HG03139 (cell line): ENCODE measurements around the gene TEX52.
"Not testable (repeated sequence)": the region's sequence is repeated elsewhere in the genome, so short reads cannot be mapped to it uniquely, and the experiment has no call there.

ENCODE experiments used
- ATAC-seq: cut with Tn5 transposase; IDR thresholded peaks from one replicate; pipeline ENCODE4 v1.9.1; 2021; ENCODE audit not compliant: unreplicated experiment

Gene TEX52

DNA sequence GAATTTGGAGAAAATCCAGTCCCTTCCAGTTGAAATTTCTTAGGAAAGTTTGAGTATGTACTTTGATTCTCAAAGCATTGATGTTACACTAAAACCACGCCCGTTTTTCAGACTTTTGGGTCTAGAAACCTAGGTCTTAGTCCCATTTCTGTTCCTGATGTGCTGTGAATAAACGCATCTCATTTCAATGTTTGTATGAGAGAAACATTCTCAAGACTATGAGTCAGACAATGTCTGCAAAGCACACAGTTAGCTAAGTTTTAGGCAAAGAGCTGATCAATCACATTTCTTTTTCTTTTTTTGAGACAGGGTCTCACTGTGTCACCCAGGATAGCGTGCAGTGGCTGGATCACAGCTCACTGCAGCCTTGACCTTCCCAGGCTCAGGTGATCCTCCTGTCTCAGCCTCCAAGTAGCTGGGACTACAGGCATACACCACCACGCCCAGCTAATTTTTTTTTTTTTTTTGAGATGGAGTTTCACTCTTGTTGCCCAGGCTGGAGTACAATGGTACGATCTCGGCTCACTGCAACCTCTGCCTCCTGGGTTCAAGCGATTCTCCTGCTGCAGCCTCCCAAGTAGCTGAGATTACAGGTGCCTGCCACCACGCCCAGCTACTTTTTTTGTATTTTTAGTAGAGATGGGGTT is 12.3 kb upstream of the TEX52 start:
- not testable (repeated sequence) for ATAC-seq

DNA sequence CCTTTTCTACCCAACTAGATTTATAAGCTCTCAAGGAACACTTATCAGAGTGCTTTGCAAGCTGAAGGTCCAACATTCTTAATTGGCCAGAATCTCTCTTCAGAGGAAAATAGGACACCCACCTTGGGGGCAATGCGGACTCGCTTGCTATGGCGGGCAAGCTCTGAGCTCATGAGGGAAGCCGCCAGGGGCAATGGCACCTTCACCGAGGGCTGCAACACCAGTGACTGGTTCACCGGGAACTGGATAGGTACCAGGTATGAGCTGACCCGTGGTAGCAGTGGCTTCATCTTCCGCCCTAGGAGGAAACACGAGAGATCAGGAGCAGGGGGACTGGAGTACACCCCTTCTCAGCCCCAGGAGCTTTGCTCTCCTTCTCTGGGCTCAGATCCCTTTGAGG is 7.4 kb upstream of the TEX52 start:
- ATAC-seq = no peak

DNA sequence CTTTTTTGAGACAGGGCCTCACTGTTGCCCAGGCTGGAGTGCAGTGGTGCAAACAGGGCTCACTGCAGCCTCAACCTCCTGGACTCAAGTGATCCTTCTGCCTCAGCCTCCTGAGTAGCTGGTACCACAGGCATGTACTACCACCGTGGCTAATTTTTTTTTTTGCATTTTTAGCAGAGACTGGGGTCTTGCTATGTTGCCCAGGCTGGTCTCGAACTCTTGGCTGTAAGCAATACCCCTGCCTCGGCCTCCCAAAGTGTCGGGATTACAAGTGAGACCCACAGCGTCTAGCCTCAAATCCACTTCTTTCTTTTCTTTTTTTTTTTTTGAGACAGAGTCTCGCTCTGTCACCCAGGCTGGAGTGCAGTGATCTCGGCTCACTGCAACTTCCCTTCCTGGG is 6.6 kb upstream of the TEX52 start:
- ATAC-seq = not testable (repeated sequence)

DNA sequence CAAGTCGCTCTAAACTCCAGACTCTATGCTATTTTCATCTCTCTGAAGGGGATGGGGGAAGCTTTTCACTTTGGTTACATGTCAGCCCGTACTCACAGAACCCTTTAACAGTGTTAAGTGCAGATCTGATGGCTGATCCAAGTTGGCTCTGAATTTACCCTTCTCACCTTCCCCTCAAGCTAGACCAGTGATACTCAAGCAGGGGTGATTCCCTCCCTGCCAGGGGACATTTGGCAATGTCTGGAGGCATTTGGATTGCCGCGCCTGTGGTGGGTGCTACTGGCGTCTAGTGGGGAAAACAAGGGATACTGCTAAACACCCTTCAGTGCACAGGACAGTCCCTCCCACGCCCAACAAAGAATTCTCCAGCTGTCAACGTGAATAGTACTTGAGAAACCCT is 6.0 kb upstream of the TEX52 start:
- no peak for ATAC-seq

DNA sequence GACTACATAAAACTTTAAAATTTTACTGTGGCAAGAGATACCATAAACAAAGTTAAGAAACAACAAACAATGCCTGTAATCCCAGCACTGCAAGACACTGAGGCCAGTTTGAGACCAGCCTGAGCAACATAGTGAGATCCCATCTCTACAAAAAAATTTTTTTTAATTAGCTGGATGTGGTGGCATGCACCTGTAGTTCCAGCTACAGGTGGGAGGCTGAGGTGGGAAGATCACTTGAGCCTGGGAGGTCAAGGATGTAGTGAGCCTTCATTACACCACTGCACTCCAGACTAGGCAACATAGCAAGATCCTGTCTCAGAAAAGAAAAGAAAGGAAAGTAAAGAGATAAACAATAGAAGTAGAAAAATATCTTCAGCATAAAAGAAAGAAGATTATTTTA is 3.3 kb upstream of the TEX52 start:
- no peak for ATAC-seq

DNA sequence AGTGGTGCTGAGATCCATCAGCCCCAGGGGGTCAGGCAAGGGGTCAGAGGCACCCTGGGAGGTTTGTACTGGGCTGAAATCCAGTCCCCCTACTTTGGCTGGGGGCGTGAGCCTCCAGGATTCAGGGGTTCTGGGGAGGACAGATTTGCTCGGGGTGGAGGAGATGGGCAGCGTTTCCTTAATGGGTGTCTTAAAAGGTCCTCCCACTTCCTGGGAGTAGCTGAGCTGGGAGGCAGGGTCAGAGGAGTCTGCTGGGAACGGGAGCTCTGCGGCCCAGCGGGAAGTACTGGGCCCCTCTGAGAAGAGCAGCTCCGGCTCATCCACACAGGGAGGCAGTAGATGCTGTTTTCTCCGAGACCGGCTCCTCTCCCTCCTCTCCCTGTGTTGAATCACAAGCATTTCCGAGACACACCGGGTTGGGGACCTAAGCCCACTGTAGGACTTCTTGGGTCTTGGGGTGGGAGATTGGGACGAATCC is 2.1 kb upstream of the TEX52 start:
- ATAC-seq = no peak

DNA sequence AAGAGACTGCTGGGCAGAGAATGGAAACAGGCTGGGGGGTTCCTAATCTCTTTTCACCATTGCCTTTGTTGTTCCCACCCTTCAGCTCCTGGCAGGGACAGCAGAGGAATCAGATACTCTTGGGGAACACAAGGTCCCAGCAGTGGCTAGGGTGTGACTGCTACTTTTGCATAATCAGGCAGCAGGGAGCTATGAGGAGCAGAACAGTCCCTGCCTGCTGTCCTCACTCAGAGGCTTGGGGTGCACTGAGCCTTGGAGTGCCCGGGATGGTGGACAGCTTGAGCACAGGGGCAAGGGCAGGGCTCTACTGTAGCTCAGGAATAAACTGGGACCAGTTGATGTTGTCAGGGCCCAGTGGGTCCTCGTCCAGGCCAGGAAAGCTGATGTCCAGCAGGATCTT is 1.5 kb upstream of the TEX52 start:
- ATAC-seq = no peak

DNA sequence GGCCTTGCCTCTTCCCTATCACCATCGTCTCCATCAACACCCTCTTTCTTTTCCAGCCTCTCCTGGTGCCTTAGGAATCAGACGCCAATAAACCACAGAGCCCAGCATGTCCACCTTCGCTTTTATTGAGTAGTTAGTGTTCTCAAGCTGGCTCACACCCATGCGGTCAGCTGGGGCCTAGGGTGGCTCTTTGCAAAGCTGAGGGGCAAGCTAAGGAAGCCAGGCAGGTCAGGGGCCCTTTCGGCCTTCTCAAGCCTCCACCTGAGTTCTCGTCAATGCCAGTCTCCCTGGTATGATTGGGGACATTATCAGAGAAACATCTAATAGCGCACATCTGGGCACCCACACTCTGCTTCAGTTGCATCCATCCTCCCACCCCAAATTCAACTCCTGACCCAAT is 737 bp upstream of the TEX52 start:
- ATAC-seq = no peak

DNA sequence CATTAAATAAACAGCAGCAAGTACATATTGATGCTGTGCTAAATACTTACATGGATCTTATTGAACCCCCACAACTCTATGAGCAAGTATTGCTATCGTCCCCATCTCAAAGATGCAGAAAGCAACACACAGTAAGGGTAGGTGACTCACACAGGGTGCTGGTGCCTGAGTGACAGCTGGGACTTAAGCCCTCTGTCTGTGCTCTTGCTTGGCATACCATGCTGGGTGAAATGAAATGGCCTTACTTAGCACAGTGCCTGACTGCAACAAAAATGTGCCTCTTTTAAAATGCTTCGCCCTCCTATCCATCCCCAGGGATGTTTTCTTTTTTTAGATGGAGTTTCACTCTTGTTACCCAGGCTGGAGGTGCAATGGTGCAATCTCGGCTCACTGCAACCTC is 788 bp downstream of the TEX52 start:
- ATAC-seq = no peak

DNA sequence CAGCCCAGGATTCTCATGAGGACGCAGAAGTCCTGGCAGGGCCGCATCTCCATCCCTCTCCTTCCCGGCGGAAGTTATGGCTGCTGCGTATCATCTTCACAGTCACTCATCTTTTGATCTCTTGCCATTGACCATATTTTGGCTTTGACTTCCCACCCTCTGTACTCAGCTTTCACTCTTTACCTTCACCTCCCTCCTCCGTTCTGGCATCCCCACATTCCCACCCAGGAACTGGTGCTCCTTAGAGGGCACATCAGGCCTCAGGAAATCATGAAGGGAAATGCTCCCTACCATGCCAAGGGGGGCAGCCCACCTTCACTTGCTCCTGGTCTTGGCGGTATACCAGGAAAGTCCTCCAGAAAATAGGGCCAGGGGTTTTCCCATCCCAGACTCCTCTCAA is 1.3 kb downstream of the TEX52 start:
- ATAC-seq = no peak

DNA sequence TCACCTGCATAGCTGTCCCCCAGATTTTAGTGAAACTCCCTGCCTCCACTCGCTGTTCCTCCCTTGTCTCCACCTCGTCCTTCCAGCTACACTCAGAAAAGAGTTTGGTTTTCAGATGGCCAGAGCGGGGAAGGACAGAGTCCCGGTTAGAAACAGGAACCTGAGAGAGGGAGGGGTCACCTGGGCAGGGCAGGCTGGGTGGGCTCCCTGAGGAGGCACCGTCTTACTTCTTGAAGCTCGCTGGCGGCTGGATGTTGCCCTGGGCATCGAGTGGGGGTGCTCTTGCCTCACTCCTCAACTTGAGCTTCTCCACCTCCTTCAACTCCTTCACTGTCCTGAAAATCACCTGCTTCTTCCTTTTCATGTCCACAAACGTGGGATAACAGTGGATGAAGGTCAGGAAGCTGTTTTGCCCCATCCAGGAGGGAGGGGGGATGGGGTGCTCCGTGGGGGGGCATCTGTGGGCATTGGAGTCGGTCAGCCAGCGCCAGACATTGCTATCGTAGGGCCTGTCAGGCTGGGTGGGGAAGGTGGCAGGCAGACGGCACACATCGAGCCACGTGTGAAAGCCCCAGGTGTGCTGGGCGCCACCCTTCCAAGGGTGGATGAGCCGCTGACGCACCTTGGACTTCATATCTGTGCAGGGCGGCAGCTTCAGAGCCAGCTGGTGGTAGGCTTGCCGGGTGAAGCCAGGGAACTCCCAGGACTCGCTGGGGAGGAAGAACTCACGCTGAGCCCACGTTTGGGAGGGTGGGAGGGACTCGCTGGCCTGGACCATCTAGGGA is 2.0 kb downstream of the TEX52 start:
- ATAC-seq = no peak

DNA sequence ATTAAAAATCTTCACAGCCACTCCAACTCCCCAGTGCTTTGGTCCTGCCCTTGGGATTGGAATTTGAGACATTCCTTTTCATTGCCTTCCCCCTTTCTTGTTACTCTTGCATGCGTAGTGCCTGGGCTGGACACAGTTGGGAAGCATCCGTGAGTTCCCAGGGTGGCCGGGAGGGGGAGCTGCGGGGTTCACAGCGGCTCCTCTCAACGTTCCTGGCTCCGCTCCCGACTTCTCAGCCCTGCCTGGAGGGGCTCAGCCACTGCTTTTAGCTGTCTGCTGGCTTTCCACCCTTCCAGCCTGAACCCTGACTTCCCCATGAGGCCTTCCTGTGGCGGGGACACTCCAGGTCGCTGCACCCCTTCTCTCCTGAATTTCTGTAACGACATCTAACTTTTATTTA is 3.2 kb downstream of the TEX52 start:
- no peak for ATAC-seq

DNA sequence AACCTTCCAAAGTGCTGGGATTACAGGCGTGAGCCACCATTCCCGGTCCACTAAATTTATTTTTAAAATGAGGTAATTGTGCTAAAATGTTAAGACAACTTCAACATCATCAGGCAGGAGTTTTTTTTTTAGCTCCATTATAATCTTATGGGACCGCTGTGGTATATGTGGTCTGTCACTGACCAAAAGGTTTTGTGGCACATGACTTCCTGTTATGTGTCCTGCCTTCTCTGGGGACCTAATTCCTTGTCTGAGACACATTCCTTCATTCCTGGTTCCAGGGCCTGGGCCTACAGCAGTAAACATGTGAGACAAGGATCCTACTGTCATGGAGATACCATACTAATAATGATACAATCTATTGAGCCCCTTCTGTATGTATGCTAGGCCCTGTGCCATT is 4.9 kb downstream of the TEX52 start:
- no peak for ATAC-seq

DNA sequence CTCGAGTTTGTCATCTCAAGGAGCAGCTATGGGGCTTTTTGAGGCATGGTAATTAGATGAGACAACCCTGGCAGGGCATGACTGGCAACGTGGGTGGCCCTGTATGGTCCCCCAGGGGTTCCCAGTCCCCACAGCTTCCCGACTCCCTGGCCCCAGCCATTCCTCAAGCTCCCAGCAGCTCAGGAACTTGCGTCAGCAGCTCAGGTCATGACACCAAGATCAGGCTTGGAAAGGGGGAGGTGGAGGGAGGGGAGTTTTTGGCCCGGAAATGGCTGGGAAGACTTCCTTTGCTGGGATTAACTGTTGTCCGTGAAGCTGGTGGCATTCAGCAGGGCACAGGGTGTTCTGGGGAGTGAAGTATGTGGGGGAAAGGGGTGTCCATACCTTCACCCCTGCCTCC is 11.6 kb downstream of the TEX52 start:
- no peak for ATAC-seq

DNA sequence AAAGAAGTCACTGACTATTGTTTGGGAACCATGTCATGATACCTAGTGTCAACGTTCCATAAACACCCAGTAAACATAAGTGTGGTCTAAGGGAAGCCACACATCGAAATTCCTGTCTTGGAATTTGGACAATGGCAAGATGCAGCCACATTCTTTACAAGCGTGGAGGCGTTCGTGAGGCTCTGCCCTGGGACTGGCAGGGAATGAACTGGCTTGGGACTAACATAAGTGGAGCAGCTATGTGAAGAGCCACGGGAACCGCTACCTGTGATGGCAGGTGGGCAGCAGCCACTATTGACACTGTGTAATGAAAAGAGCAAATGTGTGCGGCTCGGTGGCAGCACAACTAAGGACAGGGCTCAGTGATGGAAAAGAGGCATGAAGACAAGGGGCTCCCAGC is 12.1 kb downstream of the TEX52 start:
- ATAC-seq = no peak

DNA sequence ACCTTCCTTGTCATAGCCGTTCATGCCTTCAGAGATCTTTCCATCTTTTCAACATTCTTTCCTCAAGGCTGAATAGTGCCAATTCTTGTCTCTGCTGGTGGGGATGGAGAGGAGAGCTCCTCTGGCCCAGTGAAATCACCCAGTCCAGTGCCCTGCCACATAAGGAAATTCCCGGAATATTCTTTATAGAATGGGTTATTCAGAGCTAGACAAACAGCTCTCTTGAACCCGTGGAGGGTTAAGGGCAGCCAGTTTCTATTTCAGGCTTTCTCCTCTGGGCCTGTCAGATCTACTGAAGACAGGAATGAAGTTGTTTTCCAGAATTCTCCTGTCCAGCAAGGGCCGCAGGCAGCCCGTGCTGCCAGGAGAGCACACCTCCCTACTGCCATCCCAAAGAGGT is 13.9 kb downstream of the TEX52 start:
- no peak for ATAC-seq

DNA sequence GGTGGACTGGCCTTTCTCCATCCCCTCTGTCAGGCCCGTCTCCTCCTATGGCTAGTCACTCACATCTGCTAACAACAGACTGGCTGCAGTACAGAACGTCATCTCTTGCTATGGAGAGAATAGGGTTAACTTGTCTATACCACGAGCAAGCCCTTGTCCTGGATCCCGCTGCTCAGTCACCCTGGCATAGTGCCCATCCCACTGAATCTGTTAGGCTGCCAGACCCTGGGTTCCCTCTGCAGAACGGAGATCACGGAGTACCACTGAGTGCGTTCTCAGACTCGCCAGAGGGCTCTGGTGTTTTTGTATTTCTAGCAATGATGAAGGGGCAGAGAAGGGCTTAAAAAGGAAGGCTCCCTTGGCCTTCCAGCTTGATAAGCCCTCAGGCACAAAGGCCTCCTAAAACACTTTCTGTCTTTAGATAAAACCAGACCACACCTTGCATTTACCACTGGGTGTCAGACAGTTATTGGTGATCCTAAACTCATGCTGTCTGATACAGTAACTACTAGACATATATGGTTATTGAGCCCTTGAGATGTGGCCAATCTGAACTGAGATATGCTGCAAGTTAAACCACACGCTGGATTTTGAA is 15.7 kb downstream of the TEX52 start:
- ATAC-seq = no peak

DNA sequence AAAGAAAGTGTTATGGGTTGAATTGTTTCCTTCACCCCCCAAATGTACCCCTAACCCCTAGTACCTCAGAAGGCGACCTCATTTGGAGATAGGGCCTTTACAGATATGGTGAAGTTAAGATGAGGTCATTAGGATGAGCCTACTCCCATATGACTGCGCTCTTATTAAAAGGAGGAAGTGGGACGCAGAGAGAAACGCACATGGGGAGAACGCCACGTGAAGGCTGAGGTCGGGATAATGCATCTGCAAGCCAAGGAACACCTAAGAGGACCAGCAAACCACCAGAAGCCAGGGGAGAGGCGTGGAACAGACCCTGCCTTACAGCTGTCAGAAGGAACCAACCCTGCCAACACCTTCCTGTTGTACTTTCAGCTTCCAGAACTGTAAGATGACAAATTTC is 20.3 kb downstream of the TEX52 start:
- ATAC-seq = no peak

DNA sequence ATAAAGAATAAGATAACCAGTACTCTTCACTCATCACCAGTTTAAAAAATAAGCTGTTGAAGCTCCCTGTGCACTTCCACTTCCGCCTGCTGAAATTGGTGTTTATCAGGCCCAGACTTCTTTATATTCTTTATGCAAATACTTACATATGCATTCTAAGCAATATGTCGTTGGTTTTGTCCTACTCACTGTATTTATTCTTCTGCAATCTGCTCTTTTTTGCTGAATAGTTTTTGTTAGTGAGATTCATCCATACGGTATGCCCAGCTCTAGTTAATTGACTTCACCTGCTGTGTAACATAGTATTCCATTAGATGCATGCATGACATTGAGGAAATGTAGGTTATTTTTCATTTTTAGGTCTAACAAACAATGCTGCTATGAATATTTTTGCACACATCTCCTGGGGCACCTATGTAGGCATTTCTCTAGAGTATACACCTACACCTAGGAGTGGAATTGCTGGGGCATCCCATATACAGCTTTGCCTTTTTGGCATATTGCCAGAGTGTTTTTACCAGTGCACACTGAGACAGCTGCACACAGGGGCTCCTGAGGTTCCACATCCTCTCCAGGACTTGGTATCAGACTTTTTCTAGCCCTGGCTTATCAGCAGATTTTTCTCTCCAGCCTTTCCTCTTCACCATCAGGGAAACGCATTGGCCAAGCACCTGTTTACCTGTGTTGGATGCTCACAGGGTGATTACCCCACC is 21.0 kb downstream of the TEX52 start:
- ATAC-seq = no peak

DNA sequence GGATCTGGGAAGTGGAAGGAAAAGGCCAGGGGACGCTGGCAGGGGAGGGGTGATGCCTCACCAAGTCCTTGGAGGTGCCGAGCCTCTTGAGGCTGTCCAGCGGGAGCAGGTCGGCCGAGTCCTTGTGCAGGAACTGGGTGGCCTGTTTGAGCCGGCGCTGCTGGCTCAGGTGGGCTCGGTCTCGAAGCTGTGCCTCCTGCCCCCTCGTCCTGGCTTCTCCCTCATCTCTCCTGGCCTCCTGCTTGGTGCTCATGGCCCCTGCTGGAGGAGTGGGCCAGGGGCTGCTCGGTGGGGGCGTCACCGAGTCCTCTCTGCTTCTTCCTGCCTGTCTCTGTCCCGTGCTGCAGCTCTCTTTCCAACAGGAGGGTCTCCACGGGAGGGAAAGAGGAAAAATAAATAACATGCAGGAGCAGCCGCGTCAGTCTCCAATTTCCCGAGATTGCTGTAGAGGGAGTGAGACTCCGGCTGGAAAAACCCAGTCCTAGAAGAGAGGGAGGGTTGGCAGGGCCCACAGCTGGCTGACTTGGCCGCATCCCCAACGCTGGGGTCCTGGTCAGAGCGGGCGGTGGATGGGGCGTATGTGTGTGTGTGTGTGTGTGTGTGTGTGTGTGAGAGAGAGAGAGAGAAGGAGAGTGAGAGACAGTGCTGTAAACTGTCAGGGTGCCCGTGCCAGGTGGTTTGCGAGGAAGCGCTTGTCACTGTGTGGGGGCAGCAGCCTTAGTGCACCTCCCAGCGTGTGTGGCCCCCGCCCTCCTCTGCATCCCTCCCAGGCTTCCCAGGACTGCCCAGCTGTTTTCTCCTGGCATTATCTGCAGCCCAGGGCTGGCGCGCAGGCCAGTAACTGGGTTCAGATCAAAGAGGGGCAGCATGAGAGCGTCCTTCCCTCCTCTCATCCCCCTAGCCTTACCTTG is 22.0 kb downstream of the TEX52 start, which contains the start of gene NRIP2:
NRIP2 (minus strand) TSS at position 455 of the 911 bp plus-strand sequence; CDS start at position 403, 52 bp downstream.
- ATAC-seq = no peak

DNA sequence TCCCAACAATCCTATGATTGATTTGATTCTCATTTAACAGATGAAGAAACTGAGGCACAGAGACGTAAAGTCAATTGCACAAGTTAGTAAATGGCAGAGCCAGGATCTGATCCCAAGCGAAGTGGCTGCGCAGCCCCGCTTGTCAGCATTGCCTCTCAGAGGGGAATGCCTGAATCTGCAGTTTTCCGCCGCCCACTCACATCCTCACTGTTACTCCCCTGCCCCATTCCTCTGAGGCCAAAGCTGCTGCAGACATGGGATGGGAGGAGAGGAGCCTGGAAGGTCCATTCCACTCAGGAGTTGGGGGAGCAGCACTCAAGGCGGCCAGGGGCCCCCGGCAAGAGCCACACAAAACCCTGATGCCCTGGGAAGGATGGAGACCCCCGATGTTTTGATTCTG is 23.0 kb downstream of the TEX52 start:
- no peak for ATAC-seq
